GM23338 (cell line): Measurements from ENCODE around the gene VPS72. TPM values are rescaled to one million over a fixed set of nuclear protein-coding genes. Genes with fewer than 3 reads are reported as not detected.

Experiments
- ATAC-seq: fragments of 200-7000 bp; cut with Tn5 transposase; 3 replicates; pipeline ENCODE4 v1.9.1; 2020
- DNase-seq: peaks from one replicate; pipeline ENCODE4 v3.0.0-alpha.2; 2015; ENCODE audit warnings: low spot score
- H2AFZ ChIP-seq: fragments of 200-600 bp; sonication (generic); 2 replicates; pipeline ENCODE4 v1.8.0; 2016; ENCODE audit warnings: antibody characterized with exemption, mild to moderate bottlenecking, moderate library complexity
- H3F3A ChIP-seq: fragments of 200-600 bp; sonication (generic); replicated peaks from 2 replicates; pipeline ENCODE4 v1.8.0; 2017; ENCODE audit warnings: antibody characterized with exemption, mixed run types, low read depth
- H3K27ac ChIP-seq: fragments of 200-600 bp; sonication (generic); 2 replicates; pipeline ENCODE4 v1.6.1; 2016; ENCODE audit warnings: low read depth
- H3K27me3 ChIP-seq: fragments of 200-600 bp; sonication (generic); 2 replicates; pipeline ENCODE4 v1.8.0; 2016; ENCODE audit warnings: mild to moderate bottlenecking, mixed run types, moderate library complexity; ENCODE audit not compliant: insufficient read depth
- H3K36me3 ChIP-seq: fragments of 200-600 bp; sonication (generic); 2 replicates; pipeline ENCODE4 v1.8.0; 2016; ENCODE audit warnings: mild to moderate bottlenecking; ENCODE audit not compliant: insufficient read depth
- H3K4me1 ChIP-seq: fragments of 200-600 bp; sonication (generic); 2 replicates; pipeline ENCODE4 v1.8.0; 2016; ENCODE audit warnings: mild to moderate bottlenecking, moderate library complexity; ENCODE audit not compliant: insufficient read depth
- H3K4me2 ChIP-seq: fragments of 200-600 bp; sonication (generic); 2 replicates; pipeline ENCODE4 v1.7.1; 2017; ENCODE audit warnings: mixed run types
- H3K4me3 ChIP-seq: fragments of 200-600 bp; sonication (generic); 2 replicates; pipeline ENCODE4 v1.6.1; 2016; ENCODE audit warnings: mixed run types
- H3K79me2 ChIP-seq: fragments of 200-600 bp; sonication (generic); replicated peaks from 2 replicates; pipeline ENCODE4 v1.8.0; 2017; ENCODE audit warnings: mild to moderate bottlenecking; ENCODE audit not compliant: insufficient read depth
- H3K9me2 ChIP-seq: fragments of 200-600 bp; sonication (generic); 2 replicates; pipeline ENCODE4 v1.8.0; 2017; ENCODE audit not compliant: insufficient read depth
- H4K20me1 ChIP-seq: fragments of 200-600 bp; sonication (generic); replicated peaks from 2 replicates; pipeline ENCODE4 v1.8.0; 2017; ENCODE audit warnings: mild to moderate bottlenecking; ENCODE audit not compliant: insufficient read depth
- H3K27ac Mint-ChIP-seq: 2 replicates; pipeline ENCODE4 v1.8.0; 2020; ENCODE audit warnings: inconsistent platforms, mild to moderate bottlenecking, moderate library complexity, mixed read lengths
- H3K27me3 Mint-ChIP-seq: 3 replicates; pipeline ENCODE4 v1.8.0; 2022; ENCODE audit warnings: low read depth, mild to moderate bottlenecking, moderate library complexity, mixed read lengths, inconsistent platforms; ENCODE audit not compliant: insufficient read depth, poor library complexity
- H3K36me3 Mint-ChIP-seq: 3 replicates; pipeline ENCODE4 v1.8.0; 2021; ENCODE audit warnings: low read depth, mild to moderate bottlenecking, inconsistent platforms, moderate library complexity, mixed read lengths
- H3K4me1 Mint-ChIP-seq: 3 replicates; pipeline ENCODE4 v1.8.0; 2020; ENCODE audit warnings: mild to moderate bottlenecking, inconsistent platforms, mixed read lengths
- H3K4me3 Mint-ChIP-seq: 3 replicates; pipeline ENCODE4 v1.8.0; 2021; ENCODE audit warnings: moderate library complexity, mild to moderate bottlenecking, inconsistent platforms, mixed read lengths
- H3K9me3 Mint-ChIP-seq: 3 replicates; pipeline ENCODE4 v1.8.0; 2020; ENCODE audit warnings: moderate library complexity, mild to moderate bottlenecking, inconsistent platforms, mixed read lengths
- CREB1 ChIP-seq: fragments of 250-450 bp; sonication (Bioruptor Pico); IDR thresholded peaks from 2 replicates; pipeline ENCODE4 v1.5.0; 2020; ENCODE audit warnings: low read depth, mild to moderate bottlenecking, moderate library complexity
- CTCF ChIP-seq, 2 experiments: fragments of 200-600 bp in 1 of 2; sonication (generic) in 1 of 2; conservative IDR thresholded peaks; 2 replicates each; pipeline versions ENCODE4 v1.5.1 to v1.6.1; 2016 to 2017; ENCODE audit warnings: antibody characterized with exemption in 2 of 2, low read depth in 2 of 2, mild to moderate bottlenecking in 2 of 2, moderate library complexity in 1 of 2
- ETS1 ChIP-seq: IDR thresholded peaks from 2 replicates; pipeline ENCODE4 v1.6.1; 2016; ENCODE audit warnings: antibody characterized with exemption
- EZH2 ChIP-seq: fragments of 200-600 bp; sonication (generic); IDR thresholded peaks from one replicate; pipeline ENCODE4 v1.8.0; 2017; ENCODE audit warnings: antibody characterized with exemption, mild to moderate bottlenecking, low read depth; ENCODE audit not compliant: unreplicated experiment
- EZH2phosphoT487 ChIP-seq: fragments of 200-600 bp; sonication (generic); IDR thresholded peaks from one replicate; pipeline ENCODE4 v1.8.1; 2018; ENCODE audit warnings: antibody characterized with exemption; ENCODE audit not compliant: unreplicated experiment
- JUNB ChIP-seq: IDR thresholded peaks from one replicate; pipeline ENCODE4 v1.6.1; 2016; ENCODE audit warnings: antibody characterized with exemption; ENCODE audit not compliant: unreplicated experiment
- REST ChIP-seq: IDR thresholded peaks from one replicate; pipeline ENCODE4 v1.6.1; 2018; ENCODE audit warnings: antibody characterized with exemption; ENCODE audit not compliant: unreplicated experiment
- ZNF114 ChIP-seq: fragments of 250-450 bp; sonication (Bioruptor Pico); IDR thresholded peaks from 2 replicates; pipeline ENCODE4 v1.5.0; 2020; ENCODE audit warnings: mild to moderate bottlenecking, moderate library complexity
- ZNF462 ChIP-seq: fragments of 250-450 bp; sonication (Bioruptor Pico); IDR thresholded peaks from 2 replicates; pipeline ENCODE4 v1.5.0; 2020; ENCODE audit warnings: mild to moderate bottlenecking, moderate library complexity
- polyA plus RNA-seq: library from polyadenylated mRNA; unstranded; fragments of >200 nt; fragmentation: Nextera tagmentation; extraction: Ambion mirVana; gene quantifications from 2 replicates; pipeline ENCODE4 v1.2.1, GENCODE V29; 2016
- total RNA-seq: library from RNA; depleted of rRNA; stranded (reverse); fragments of >200 nt; shearing (Covaris generic); gene quantifications from 2 replicates; pipeline ENCODE4 v1.2.3, GENCODE V29; 2014

The VPS72 gene
- total and polyA plus RNA-seq, 2 experiments from 2014 or later, result 60.2 to 90.3 TPM

- TF ChIP-seq CTCF (conservative IDR thresholded peaks at IDR 0.05; ENCODE audit: low read depth in 2 of 2) (no peak), ZNF114 (no peak), JUNB (no peak), EZH2phosphoT487 (no peak), ETS1 (no peak), CREB1 (CRISPR knock-in tag) (no peak), REST (no peak)
Measured at GRCh38 chr1:151134396-151134795, 55.6 kb downstream of the VPS72 start (continued).

GRCh38 chr1:151133018-151133806, 56.8 kb downstream of the VPS72 start:
- Histone ChIP-seq H3F3A (peaks cover 4% of the 10 kb centered on the region; the same call in 1 of the 2 replicates), H3K4me2 (peak overlapping the region; percentile 100), H2AFZ (0 out of 2 replicates have a peak overlapping the region, but pooled peaks have one; percentile 23), H3K4me1 (peaks cover 15% of the 10 kb centered on the region; the same call in 1 of the 2 replicates), H3K9me2 (no peaks in the 10 kb centered on the region), H4K20me1 (no peaks in the 10 kb centered on the region; the same call in 1 of the 2 replicates), H3K36me3 (no peaks in the 10 kb centered on the region), H3K4me3 (peak overlapping the region; percentile 88), H3K79me2 (no peaks in the 10 kb centered on the region), H3K27me3 (peaks cover 38% of the 10 kb centered on the region), H3K27ac (no peak overlapping the region)
- ATAC-seq, result peak; percentile 28
- peaks cover 18% of the 10 kb centered on the region for H3K4me1 Mint-ChIP-seq
- peaks cover 34% of the 10 kb centered on the region for H3K36me3 Mint-ChIP-seq
- H3K27me3 Mint-ChIP-seq, result peaks cover 39% of the 10 kb centered on the region
- peak; percentile 71 for DNase-seq
- no peaks in the 10 kb centered on the region for H3K9me3 Mint-ChIP-seq
- H3K4me3 Mint-ChIP-seq, result peak overlapping the region; percentile 59; the same call in 2 of the 3 replicates
- no peak overlapping the region for H3K27ac Mint-ChIP-seq
- TF ChIP-seq EZH2, result no peak
- no peak for TF ChIP-seq ZNF462 (CRISPR knock-in tag)
